ENCODE measurements around the gene NUMB.

DNA sequence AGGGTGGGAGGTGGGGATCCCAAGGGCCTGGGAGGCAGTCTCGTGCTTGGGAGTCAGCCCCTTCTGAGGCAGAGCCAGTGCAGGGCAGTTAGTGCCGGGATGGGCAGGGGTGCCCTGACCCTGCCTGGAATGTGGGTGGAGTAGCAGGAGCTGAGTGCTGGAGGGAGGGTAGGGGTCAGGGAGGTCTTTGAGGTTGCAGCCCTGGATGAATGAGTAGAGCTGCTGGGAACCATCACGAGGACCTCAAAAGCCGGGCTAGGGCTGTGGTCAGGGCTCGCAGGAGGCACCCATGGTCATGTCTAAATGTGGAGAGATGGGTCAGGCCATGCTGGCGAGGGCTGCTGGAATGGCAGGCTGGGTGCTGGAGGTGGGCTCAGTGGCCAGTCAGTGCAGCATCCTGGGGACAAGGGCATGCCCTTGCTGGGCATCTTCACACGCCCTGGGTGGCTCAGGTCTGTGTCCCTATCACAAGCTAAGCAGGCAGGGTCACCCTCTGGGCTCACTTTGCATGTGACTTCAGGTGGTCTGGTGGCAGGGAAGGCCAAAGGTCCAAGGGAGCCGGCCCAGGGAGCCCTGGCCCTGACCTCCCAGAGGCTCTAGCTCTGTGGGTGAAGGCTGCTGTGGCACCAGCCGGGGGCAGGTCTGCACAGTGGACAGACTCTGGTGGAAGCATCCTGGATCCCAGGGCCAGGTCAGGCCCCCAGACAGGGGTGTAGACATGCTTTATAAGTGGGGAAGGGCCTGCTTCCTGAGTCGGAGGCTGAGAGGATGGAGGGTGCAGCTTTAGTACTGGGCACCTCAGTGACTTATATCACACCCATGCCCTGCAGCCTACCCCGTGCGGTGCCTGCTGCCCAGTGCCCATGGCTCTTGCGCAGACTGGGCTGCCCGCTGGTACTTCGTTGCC lies 196.6 kb downstream of the NUMB start:
- TF ChIP-seq, protein P1, sequence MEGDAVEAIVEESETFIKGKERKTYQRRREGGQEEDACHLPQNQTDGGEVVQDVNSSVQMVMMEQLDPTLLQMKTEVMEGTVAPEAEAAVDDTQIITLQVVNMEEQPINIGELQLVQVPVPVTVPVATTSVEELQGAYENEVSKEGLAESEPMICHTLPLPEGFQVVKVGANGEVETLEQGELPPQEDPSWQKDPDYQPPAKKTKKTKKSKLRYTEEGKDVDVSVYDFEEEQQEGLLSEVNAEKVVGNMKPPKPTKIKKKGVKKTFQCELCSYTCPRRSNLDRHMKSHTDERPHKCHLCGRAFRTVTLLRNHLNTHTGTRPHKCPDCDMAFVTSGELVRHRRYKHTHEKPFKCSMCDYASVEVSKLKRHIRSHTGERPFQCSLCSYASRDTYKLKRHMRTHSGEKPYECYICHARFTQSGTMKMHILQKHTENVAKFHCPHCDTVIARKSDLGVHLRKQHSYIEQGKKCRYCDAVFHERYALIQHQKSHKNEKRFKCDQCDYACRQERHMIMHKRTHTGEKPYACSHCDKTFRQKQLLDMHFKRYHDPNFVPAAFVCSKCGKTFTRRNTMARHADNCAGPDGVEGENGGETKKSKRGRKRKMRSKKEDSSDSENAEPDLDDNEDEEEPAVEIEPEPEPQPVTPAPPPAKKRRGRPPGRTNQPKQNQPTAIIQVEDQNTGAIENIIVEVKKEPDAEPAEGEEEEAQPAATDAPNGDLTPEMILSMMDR (IDR thresholded peaks at IDR 0.05), result no peak
- no peak for TF ChIP-seq POLR2A (IDR thresholded peaks at IDR 0.05)

Measured in adrenal gland (tissue), 5 donors.